H1 (cell line): Measurements from ENCODE around the gene ARL14.

ENCODE experiments used
- CBX5 ChIP-seq: fragments of 300-800, 300-1000 bp; sonication (generic); IDR thresholded peaks from 2 replicates; pipeline ENCODE4 v1.7.1; 2016; ENCODE audit warnings: antibody characterized with exemption, low read length, low read depth
- CBX8 ChIP-seq: fragments of 300-800, 300-1000 bp; sonication (generic); IDR thresholded peaks from 2 replicates; pipeline ENCODE4 v1.7.1; 2016; ENCODE audit warnings: low read depth, low read length, borderline replicate concordance
- EP300 ChIP-seq, 2 experiments: IDR thresholded peaks; 1 replicate in 1 of 2; 2 replicates in 1 of 2; pipeline ENCODE4 v1.6.1; 2011 to 2012; ENCODE audit warnings: low read depth in 2 of 2, low read length in 2 of 2, mild to moderate bottlenecking in 2 of 2, borderline replicate concordance in 1 of 2, inconsistent platforms in 1 of 2, moderate library complexity in 1 of 2
- PHF8 ChIP-seq: fragments of 200-600 bp; sonication (generic); conservative IDR thresholded peaks from 2 replicates; pipeline ENCODE4 v1.7.1; 2012; ENCODE audit warnings: low read depth, mild to moderate bottlenecking, inconsistent platforms, low read length, moderate library complexity
- POLR2A ChIP-seq, 2 experiments: IDR thresholded peaks; 1 replicate in 1 of 2; 2 replicates in 1 of 2; pipeline ENCODE4 v1.6.1; 2011; ENCODE audit warnings: low read depth in 2 of 2, low read length in 2 of 2, mild to moderate bottlenecking in 2 of 2; ENCODE audit errors: control extremely low read depth in 1 of 2
- SRF ChIP-seq: IDR thresholded peaks from 2 replicates; pipeline ENCODE4 v1.6.1; 2011; ENCODE audit warnings: mild to moderate bottlenecking, low read depth, low read length, moderate library complexity
- TF ChIP-seq, protein P1 (sequence below), 3 experiments: IDR thresholded peaks; 1 replicate in 2 of 3; 2 replicates in 1 of 3; pipeline versions ENCODE4 v1.5.1 to v1.6.1; 2011; ENCODE audit warnings: low read length in 3 of 3, mild to moderate bottlenecking in 3 of 3, inconsistent platforms in 2 of 3, low read depth in 1 of 3, moderate library complexity in 1 of 3; ENCODE audit not compliant: insufficient read depth in 1 of 3; ENCODE audit errors: control extremely low read depth in 1 of 3

DNA sequence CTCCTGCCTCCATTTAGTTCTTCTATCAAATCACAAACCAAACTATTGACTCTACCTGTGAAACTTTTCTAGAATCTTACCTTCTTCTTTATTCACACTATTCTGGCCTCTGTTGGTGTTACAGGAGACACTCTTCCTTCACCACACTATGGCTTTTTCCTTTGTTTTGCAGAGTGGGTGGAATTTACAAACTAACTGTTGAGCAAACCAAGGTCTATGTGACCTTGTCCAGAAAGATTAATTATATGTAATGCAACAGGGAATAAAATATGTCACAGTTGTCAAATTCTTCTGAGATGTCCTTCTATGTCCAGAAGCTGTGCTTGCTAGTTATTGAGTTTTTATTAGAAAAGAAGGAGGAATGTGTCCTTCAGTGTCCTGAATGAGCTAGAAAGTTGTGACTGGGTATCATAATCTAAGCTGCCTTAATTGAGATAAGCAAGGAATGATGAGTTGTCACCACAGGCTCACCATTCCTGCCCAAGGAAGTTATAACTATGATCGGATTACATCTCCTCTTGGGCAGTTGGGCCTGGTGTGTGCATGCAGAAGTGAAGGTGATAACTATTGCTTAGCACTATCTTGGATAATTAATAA, 21.7 kb downstream of the ARL14 start:
- TF ChIP-seq, protein P1, sequence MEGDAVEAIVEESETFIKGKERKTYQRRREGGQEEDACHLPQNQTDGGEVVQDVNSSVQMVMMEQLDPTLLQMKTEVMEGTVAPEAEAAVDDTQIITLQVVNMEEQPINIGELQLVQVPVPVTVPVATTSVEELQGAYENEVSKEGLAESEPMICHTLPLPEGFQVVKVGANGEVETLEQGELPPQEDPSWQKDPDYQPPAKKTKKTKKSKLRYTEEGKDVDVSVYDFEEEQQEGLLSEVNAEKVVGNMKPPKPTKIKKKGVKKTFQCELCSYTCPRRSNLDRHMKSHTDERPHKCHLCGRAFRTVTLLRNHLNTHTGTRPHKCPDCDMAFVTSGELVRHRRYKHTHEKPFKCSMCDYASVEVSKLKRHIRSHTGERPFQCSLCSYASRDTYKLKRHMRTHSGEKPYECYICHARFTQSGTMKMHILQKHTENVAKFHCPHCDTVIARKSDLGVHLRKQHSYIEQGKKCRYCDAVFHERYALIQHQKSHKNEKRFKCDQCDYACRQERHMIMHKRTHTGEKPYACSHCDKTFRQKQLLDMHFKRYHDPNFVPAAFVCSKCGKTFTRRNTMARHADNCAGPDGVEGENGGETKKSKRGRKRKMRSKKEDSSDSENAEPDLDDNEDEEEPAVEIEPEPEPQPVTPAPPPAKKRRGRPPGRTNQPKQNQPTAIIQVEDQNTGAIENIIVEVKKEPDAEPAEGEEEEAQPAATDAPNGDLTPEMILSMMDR (IDR thresholded peaks at IDR 0.05; ENCODE audit: control extremely low read depth in 1 of 3, insufficient read depth in 1 of 3, low read depth in 1 of 3, low read length in 3 of 3), result no peak
- TF ChIP-seq EP300 (IDR thresholded peaks at IDR 0.05; ENCODE audit: borderline replicate concordance in 1 of 2, low read depth in 2 of 2, low read length in 2 of 2) (no peak), CBX5 (no peak), POLR2A (IDR thresholded peaks at IDR 0.05; ENCODE audit: control extremely low read depth in 1 of 2, low read depth in 2 of 2, low read length in 2 of 2) (no peak), CBX8 (no peak), SRF (no peak), PHF8 (no peak)
